HUES48 (cell line): Measurements from ENCODE around the gene NSD2.

Experiments
- H3K27ac ChIP-seq: one replicate; pipeline ENCODE4 v1.7.0; 2013; ENCODE audit warnings: low read depth, low read length, inconsistent platforms
- H3K27me3 ChIP-seq: 2 replicates; pipeline ENCODE4 v1.6.1; 2013; ENCODE audit warnings: mild to moderate bottlenecking, low read length; ENCODE audit not compliant: control insufficient read depth, insufficient read depth
- H3K36me3 ChIP-seq: 2 replicates; pipeline ENCODE4 v1.6.1; 2013; ENCODE audit warnings: low read length; ENCODE audit not compliant: control insufficient read depth, insufficient read depth
- H3K4me1 ChIP-seq: 2 replicates; pipeline ENCODE4 v1.6.1; 2013; ENCODE audit warnings: mild to moderate bottlenecking, low read length; ENCODE audit not compliant: control insufficient read depth, insufficient read depth
- H3K4me3 ChIP-seq: 2 replicates; pipeline ENCODE4 v1.5.1; 2013; ENCODE audit warnings: mild to moderate bottlenecking, low read depth, low read length
- H3K9ac ChIP-seq: 2 replicates; pipeline ENCODE4 v1.6.1; 2013; ENCODE audit warnings: mild to moderate bottlenecking, low read depth, low read length, moderate library complexity
- H3K9me3 ChIP-seq: 2 replicates; pipeline ENCODE4 v1.6.1; 2013; ENCODE audit warnings: low read length; ENCODE audit not compliant: control insufficient read depth, insufficient read depth

The NSD2 gene

DNA sequence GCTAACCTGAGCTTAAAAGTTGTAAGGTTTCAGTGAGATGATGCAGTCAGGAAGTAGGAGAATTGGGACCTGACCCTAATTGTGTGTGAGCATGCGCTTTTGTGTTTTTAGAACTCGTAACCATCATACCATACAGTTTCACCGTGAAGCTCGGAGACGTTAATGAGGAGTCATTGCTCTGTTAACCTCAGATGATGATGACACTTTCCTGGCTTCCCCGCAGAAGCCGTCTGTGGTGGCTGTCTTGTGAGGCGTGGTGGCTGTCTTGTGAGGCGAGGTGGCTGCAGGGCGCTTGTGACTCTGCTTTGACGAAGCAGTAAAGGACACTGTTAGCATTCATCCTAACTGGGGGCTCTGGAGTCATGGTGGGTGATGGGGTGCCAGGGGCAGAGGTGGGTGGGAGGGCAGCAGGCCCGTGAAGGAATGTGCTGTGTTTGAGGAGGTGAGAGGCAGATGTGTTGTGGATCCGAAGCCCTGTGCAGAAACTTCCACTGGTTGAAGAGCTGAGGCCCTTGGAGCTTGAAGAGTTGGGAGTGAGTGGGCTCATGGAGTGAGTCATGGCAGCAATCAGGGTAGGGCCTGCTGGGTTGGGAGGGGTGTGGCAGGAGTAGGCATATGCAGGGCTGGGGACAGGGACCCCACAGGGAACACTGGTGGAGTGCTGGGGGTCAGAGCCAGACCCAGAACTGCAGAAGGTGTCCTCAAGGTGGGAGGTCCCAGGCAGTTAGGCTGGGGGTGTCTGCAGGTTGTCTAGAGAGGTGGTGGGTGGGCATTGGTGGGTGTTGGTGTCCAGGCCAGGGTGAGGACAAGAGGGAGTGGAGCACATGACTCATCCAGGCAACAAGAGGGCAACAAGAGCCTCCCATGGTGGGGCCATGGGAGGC, 57.4 kb downstream of the NSD2 start:
- H3K9me3 ChIP-seq = no peaks in the 10 kb centered on the region
- H3K4me1 ChIP-seq = no peaks in the 10 kb centered on the region
- H3K36me3 ChIP-seq = peaks cover 37% of the 10 kb centered on the region
- H3K9ac ChIP-seq = no peak overlapping the region
- H3K27me3 ChIP-seq = no peaks in the 10 kb centered on the region
- no peak overlapping the region for H3K4me3 ChIP-seq
- no peak overlapping the region for H3K27ac ChIP-seq

DNA sequence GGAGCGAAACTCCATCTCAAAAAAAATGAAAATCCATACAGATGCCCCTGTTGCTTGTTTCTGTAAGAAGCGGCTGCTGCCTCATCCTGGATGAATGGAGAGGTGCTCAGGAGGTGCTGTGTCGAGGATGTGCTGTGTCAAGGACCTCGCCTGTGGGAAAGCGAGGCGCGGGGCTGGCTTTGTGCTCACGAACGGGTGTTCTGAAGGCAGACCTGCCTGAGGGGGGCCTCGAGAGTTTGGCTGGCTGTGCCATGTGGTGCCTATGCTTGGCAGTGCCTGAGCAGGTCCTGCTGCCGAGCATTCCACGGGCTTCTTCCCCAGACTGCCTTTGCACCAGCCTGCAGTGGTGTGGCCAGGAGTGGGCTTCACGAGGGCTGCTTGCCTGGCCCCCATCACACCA, 61.5 kb downstream of the NSD2 start:
- Histone ChIP-seq H3K27me3 (no peaks in the 10 kb centered on the region), H3K9ac (no peak overlapping the region), H3K9me3 (no peaks in the 10 kb centered on the region), H3K4me1 (no peaks in the 10 kb centered on the region), H3K27ac (no peak overlapping the region), H3K4me3 (no peak overlapping the region), H3K36me3 (peaks cover 54% of the 10 kb centered on the region)

GRCh38 chr4:1933700-1934099, 62.5 kb downstream of the NSD2 start:
- H3K4me3 ChIP-seq = no peak overlapping the region
- no peaks in the 10 kb centered on the region for H3K9me3 ChIP-seq
- no peak overlapping the region for H3K27ac ChIP-seq
- no peaks in the 10 kb centered on the region for H3K4me1 ChIP-seq
- no peaks in the 10 kb centered on the region for H3K27me3 ChIP-seq
- no peak overlapping the region for H3K9ac ChIP-seq
- H3K36me3 ChIP-seq = peaks cover 55% of the 10 kb centered on the region

DNA sequence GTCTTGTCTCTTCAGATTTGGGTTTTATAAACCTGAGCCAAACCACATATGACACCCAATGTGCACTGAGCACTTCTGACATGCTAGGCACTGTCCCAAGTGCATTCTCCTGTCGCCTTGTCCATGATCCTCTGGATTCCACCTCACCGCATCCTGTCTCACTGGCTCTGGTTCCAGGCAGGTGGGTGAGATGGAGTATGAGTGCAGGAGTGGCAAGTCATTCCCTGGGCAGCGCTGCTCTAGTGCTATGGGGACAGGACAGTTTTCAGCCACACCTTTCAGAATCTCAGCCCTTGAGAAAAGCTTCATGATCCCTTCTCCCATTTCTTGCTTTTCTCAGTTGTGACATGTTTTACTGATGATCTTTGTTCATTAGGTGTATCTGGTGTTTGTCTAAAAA, 66.4 kb downstream of the NSD2 start:
- Histone ChIP-seq H3K4me1 (no peaks in the 10 kb centered on the region), H3K27me3 (no peaks in the 10 kb centered on the region), H3K9ac (no peak overlapping the region), H3K36me3 (peaks cover 68% of the 10 kb centered on the region), H3K4me3 (no peak overlapping the region), H3K27ac (no peak overlapping the region), H3K9me3 (no peaks in the 10 kb centered on the region)

DNA sequence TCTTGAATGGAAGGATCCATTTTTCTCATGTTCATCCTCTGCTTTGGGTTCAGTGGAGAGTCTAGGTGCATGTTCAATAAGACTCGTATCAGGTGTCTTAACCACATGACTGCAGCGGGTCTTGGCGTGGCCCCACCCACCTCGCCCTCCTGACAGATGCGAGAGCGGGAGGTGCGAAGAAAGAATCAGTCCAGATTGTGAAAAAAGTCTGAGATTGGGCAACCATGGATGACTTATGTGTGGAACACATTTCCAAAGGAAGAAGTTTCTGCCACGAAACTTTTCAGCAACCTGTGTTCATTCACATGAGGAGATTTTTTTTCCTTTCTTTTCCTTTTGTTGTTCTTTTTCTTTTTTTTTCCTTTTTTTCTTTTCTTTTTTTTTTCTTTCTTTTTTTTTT, 66.8 kb downstream of the NSD2 start:
- no peak overlapping the region for H3K27ac ChIP-seq
- no peaks in the 10 kb centered on the region for H3K4me1 ChIP-seq
- H3K4me3 ChIP-seq = no peak overlapping the region
- no peaks in the 10 kb centered on the region for H3K27me3 ChIP-seq
- no peak overlapping the region for H3K9ac ChIP-seq
- no peaks in the 10 kb centered on the region for H3K9me3 ChIP-seq
- peaks cover 68% of the 10 kb centered on the region for H3K36me3 ChIP-seq

DNA sequence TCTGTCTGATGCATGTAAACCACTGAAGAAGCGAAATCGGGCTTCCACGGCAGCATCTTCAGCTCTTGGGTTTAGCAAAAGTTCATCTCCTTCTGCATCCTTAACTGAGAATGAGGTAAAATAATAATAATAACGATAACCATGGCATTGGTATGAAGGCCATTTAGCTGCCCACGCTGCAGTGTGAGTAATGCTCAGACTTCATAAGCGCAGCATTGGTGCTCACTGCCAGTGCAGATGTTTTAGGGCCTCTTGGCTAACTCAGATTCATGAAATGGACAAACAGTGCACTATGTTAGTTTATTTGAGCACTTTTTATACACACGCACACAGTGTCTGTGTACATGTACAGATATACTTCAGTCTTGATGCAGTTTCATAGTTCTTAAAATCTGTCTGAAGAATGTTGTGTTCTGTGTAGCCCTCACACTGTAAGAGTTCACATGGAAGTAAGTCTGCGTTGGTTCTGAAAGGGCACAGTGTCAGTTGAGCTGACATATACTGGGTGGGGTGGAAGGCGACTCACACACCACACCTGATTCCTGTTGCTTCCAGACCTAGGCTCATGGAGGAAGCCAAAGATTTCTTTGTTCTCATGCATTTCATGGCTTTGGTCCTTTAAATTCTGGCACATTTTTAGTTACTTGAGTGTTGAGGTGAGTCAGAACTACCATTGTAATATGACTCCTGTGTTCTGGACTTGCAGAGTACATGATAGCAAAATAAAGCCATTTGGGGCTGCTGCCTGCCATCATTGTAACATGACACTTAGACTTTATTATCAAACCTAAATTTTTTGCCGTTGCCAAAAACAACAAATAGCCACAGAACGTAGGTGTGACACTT, 68.7 kb downstream of the NSD2 start:
- H3K4me1 ChIP-seq = no peaks in the 10 kb centered on the region
- H3K9ac ChIP-seq = no peak overlapping the region
- peaks cover 79% of the 10 kb centered on the region for H3K36me3 ChIP-seq
- no peaks in the 10 kb centered on the region for H3K9me3 ChIP-seq
- no peak overlapping the region for H3K27ac ChIP-seq
- no peaks in the 10 kb centered on the region for H3K27me3 ChIP-seq
- no peak overlapping the region for H3K4me3 ChIP-seq

- no peak overlapping the region for H3K27ac ChIP-seq
- H3K36me3 ChIP-seq = peaks cover 75% of the 10 kb centered on the region
Observed at GRCh38 chr4:1940566-1940965, 69.4 kb downstream of the NSD2 start.

DNA sequence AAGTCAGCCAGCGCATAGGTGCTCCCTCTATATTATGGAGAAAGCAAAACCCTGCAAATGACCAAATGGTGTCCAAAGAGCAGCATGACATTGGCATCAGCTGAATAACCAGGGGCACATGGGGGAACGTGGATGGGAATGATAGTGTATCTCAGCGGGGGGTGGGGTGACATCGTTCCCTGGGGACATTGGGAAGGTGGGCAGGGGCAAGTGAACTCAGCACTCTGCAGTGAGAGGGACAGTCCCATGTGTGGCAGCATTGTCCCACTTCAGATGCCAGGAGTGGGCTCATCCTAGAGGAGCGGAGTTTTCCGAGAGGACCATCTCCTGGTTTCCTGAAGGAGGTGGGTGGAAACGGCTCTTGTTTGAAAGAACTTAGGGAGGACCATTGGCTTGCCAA, 72.7 kb downstream of the NSD2 start:
- no peaks in the 10 kb centered on the region for H3K27me3 ChIP-seq
- H3K9me3 ChIP-seq = no peaks in the 10 kb centered on the region
- H3K9ac ChIP-seq = no peak overlapping the region
- peaks cover 59% of the 10 kb centered on the region for H3K36me3 ChIP-seq
- H3K27ac ChIP-seq = no peak overlapping the region
- no peak overlapping the region for H3K4me3 ChIP-seq
- no peaks in the 10 kb centered on the region for H3K4me1 ChIP-seq

More at GRCh38 chr4:1940566-1940965, 69.4 kb downstream of the NSD2 start:
- Histone ChIP-seq H3K27me3 (no peaks in the 10 kb centered on the region), H3K9me3 (no peaks in the 10 kb centered on the region), H3K9ac (no peak overlapping the region), H3K4me1 (no peaks in the 10 kb centered on the region), H3K4me3 (no peak overlapping the region)

DNA sequence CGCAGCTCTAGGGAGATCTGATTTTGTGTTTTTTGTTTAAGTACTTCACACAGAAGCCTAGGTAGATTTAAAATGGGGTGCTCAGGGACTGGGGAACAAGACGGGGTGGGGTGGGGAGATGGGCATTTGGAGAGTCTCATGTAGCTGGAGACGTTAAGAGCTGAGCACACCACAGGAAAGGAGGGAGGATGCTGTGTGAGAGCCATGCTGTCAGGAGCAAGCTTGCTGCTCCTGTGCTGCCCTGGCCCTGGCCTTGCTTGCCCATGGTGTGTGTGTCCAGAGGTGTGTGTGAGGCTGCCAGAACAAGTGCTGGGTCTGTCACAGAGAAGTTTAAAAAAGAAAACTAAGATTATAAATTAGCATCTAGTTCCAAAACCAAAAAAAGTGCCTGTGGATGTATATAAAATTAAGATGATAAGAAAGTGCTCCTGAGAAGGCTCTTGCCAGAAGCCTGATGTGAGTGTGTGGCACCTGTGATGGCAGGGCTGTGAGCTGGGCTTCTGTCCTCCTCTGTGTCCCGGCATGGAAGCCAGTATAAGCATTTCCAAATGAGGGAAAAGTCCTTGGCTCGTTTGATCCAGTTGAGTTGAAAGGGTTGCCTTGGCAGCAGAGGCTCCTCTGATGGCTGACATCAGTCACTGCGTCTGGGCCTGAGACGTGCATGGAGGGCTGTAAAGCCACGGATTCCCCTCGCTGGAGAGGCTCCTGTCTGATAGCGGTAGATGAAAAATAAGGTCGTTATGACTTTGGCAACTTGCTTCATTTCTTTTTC, 74.1 kb downstream of the NSD2 start:
- Histone ChIP-seq H3K9ac (no peak overlapping the region), H3K9me3 (no peaks in the 10 kb centered on the region), H3K4me1 (no peaks in the 10 kb centered on the region), H3K36me3 (peaks cover 45% of the 10 kb centered on the region), H3K27ac (no peak overlapping the region), H3K4me3 (no peak overlapping the region), H3K27me3 (no peaks in the 10 kb centered on the region)

DNA sequence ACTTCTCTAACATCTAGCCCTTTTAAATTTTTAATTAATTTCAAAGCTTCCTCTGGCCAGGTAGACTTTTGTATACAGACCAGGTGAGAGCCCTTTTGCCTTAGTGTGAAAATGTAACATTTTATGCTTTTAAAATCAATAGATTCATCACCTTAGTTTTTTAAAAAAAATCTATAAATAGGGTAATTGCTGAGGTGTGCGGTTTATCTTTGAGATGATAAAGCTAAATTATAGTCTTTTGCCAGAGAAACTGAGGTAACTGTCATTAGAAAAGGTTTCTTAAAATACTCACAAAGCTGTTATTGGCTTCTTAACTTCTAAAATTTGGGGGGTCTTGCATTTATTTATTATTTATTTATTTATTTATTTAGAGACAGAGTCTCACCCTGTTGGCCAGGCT, 74.7 kb downstream of the NSD2 start:
- no peaks in the 10 kb centered on the region for H3K9me3 ChIP-seq
- peaks cover 40% of the 10 kb centered on the region for H3K36me3 ChIP-seq

More for the DNA sequence above, 74.7 kb downstream of the NSD2 start:
- no peak overlapping the region for H3K9ac ChIP-seq
- no peaks in the 10 kb centered on the region for H3K27me3 ChIP-seq
- no peak overlapping the region for H3K4me3 ChIP-seq
- H3K4me1 ChIP-seq = no peaks in the 10 kb centered on the region
- no peak overlapping the region for H3K27ac ChIP-seq
